Mucosa of stomach (tissue), 1 donor: ENCODE measurements around the gene PARD3.
"Not testable (repeated sequence)": the region's sequence is repeated elsewhere in the genome, so short reads cannot be mapped to it uniquely, and the experiment has no call there.

ENCODE experiments used
- H3K27me3 ChIP-seq: one replicate; pipeline ENCODE4 v1.7.0; 2013; ENCODE audit warnings: mild to moderate bottlenecking, low read length; ENCODE audit not compliant: control insufficient read depth, insufficient read depth
- H3K36me3 ChIP-seq: one replicate; pipeline ENCODE4 v1.7.0; 2013; ENCODE audit warnings: low read length; ENCODE audit not compliant: control insufficient read depth, insufficient read depth
- H3K4me1 ChIP-seq: one replicate; pipeline ENCODE4 v1.7.0; 2013; ENCODE audit warnings: mild to moderate bottlenecking, low read length; ENCODE audit not compliant: control insufficient read depth, insufficient read depth
- H3K4me3 ChIP-seq: one replicate; pipeline ENCODE4 v1.7.0; 2013; ENCODE audit warnings: low read length
- H3K9ac ChIP-seq: one replicate; pipeline ENCODE4 v1.7.0; 2013; ENCODE audit warnings: mild to moderate bottlenecking, low read length, moderate library complexity
- H3K9me3 ChIP-seq: one replicate; pipeline ENCODE4 v1.7.0; 2013; ENCODE audit warnings: mild to moderate bottlenecking, low read length, moderate library complexity; ENCODE audit not compliant: control insufficient read depth
- donor health status: Pancreatic carcinoma.

Gene PARD3

GRCh38 chr10:34273340-34273739 is 541.8 kb downstream of the PARD3 start:
- Histone ChIP-seq H3K36me3 (no peaks in the 10 kb centered on the region), H3K4me3 (no peak overlapping the region), H3K9ac (no peak overlapping the region), H3K9me3 (no peaks in the 10 kb centered on the region), H3K27me3 (no peaks in the 10 kb centered on the region), H3K4me1 (no peaks in the 10 kb centered on the region)

GRCh38 chr10:34272316-34272715 is 542.8 kb downstream of the PARD3 start:
- Histone ChIP-seq H3K9ac (no peak overlapping the region), H3K4me1 (no peaks in the 10 kb centered on the region), H3K27me3 (no peaks in the 10 kb centered on the region), H3K4me3 (no peak overlapping the region), H3K9me3 (no peaks in the 10 kb centered on the region), H3K36me3 (no peaks in the 10 kb centered on the region)

- not testable (repeated sequence) for H3K9ac ChIP-seq, H3K27me3 ChIP-seq, H3K9me3 ChIP-seq, H3K4me1 ChIP-seq, H3K36me3 ChIP-seq, H3K4me3 ChIP-seq
Measured at GRCh38 chr10:34268410-34268809, 546.7 kb downstream of the PARD3 start.

- no peak overlapping the region for H3K4me3 ChIP-seq
- no peaks in the 10 kb centered on the region for H3K36me3 ChIP-seq
- no peaks in the 10 kb centered on the region for H3K9me3 ChIP-seq
- H3K4me1 ChIP-seq = no peaks in the 10 kb centered on the region
- no peak overlapping the region for H3K9ac ChIP-seq
- H3K27me3 ChIP-seq = no peaks in the 10 kb centered on the region
Measured at GRCh38 chr10:34262985-34263384, 552.1 kb downstream of the PARD3 start.

GRCh38 chr10:34260904-34261303 is 554.2 kb downstream of the PARD3 start:
- Histone ChIP-seq H3K4me1 (no peaks in the 10 kb centered on the region), H3K27me3 (no peaks in the 10 kb centered on the region), H3K9me3 (no peaks in the 10 kb centered on the region), H3K9ac (no peak overlapping the region), H3K4me3 (no peak overlapping the region), H3K36me3 (no peaks in the 10 kb centered on the region)

- Histone ChIP-seq H3K4me1 (peaks cover 8% of the 10 kb centered on the region), H3K9ac (no peak overlapping the region), H3K36me3 (no peaks in the 10 kb centered on the region), H3K9me3 (no peaks in the 10 kb centered on the region), H3K4me3 (no peak overlapping the region), H3K27me3 (no peaks in the 10 kb centered on the region)
Measured at GRCh38 chr10:34256216-34256615, 558.9 kb downstream of the PARD3 start.

GRCh38 chr10:34255035-34255434 is 560.1 kb downstream of the PARD3 start:
- H3K27me3 ChIP-seq = no peaks in the 10 kb centered on the region
- H3K36me3 ChIP-seq = no peaks in the 10 kb centered on the region
- H3K9me3 ChIP-seq = no peaks in the 10 kb centered on the region
- peaks cover 8% of the 10 kb centered on the region for H3K4me1 ChIP-seq
- H3K9ac ChIP-seq = no peak overlapping the region
- H3K4me3 ChIP-seq = no peak overlapping the region

- Histone ChIP-seq H3K27me3 (no peaks in the 10 kb centered on the region), H3K9me3 (no peaks in the 10 kb centered on the region), H3K36me3 (no peaks in the 10 kb centered on the region), H3K4me1 (peaks cover 8% of the 10 kb centered on the region), H3K9ac (no peak overlapping the region), H3K4me3 (no peak overlapping the region)
Measured at GRCh38 chr10:34254596-34254995, 560.5 kb downstream of the PARD3 start.

GRCh38 chr10:34252111-34252510 is 563.0 kb downstream of the PARD3 start:
- Histone ChIP-seq H3K36me3 (no peaks in the 10 kb centered on the region), H3K4me3 (no peak overlapping the region), H3K4me1 (peaks cover 8% of the 10 kb centered on the region), H3K27me3 (no peaks in the 10 kb centered on the region), H3K9me3 (no peaks in the 10 kb centered on the region), H3K9ac (no peak overlapping the region)

- no peaks in the 10 kb centered on the region for H3K27me3 ChIP-seq
- no peak overlapping the region for H3K4me3 ChIP-seq
- no peaks in the 10 kb centered on the region for H3K36me3 ChIP-seq
- peaks cover 8% of the 10 kb centered on the region for H3K4me1 ChIP-seq
- H3K9ac ChIP-seq = no peak overlapping the region
- H3K9me3 ChIP-seq = no peaks in the 10 kb centered on the region
Measured at GRCh38 chr10:34251177-34251576, 563.9 kb downstream of the PARD3 start.

- no peaks in the 10 kb centered on the region for H3K9me3 ChIP-seq
- H3K27me3 ChIP-seq = no peaks in the 10 kb centered on the region
- H3K9ac ChIP-seq = no peak overlapping the region
- H3K4me1 ChIP-seq = peaks cover 8% of the 10 kb centered on the region
- H3K36me3 ChIP-seq = no peaks in the 10 kb centered on the region
- no peak overlapping the region for H3K4me3 ChIP-seq
Measured at GRCh38 chr10:34250722-34251121, 564.4 kb downstream of the PARD3 start.

- H3K27me3 ChIP-seq = no peaks in the 10 kb centered on the region
- H3K4me3 ChIP-seq = no peak overlapping the region
- H3K9me3 ChIP-seq = no peaks in the 10 kb centered on the region
- no peak overlapping the region for H3K9ac ChIP-seq
- no peaks in the 10 kb centered on the region for H3K4me1 ChIP-seq
- no peaks in the 10 kb centered on the region for H3K36me3 ChIP-seq
Measured at GRCh38 chr10:34249634-34250033, 565.5 kb downstream of the PARD3 start.

- Histone ChIP-seq H3K4me3 (no peak overlapping the region), H3K9me3 (no peaks in the 10 kb centered on the region), H3K4me1 (no peaks in the 10 kb centered on the region), H3K9ac (no peak overlapping the region), H3K27me3 (no peaks in the 10 kb centered on the region), H3K36me3 (no peaks in the 10 kb centered on the region)
Measured at GRCh38 chr10:34247560-34247959, 567.5 kb downstream of the PARD3 start.
